Subcutaneous abdominal adipose tissue (tissue), 5 donors: ENCODE data around the gene ALDOA.

Experiments
- H3K27ac ChIP-seq: one replicate; pipeline ENCODE4 v1.7.0; 2013; ENCODE audit warnings: low read depth, mild to moderate bottlenecking, inconsistent platforms, low read length, moderate library complexity
- H3K27me3 ChIP-seq, 5 donors: one replicate each; pipeline ENCODE4 v1.7.0; 2013; ENCODE audit warnings: low read length in 5 of 5, inconsistent platforms in 1 of 5; ENCODE audit not compliant: control insufficient read depth in 5 of 5, insufficient read depth in 4 of 5
- H3K36me3 ChIP-seq, 5 donors: one replicate each; pipeline ENCODE4 v1.7.0; 2013; ENCODE audit warnings: low read length in 5 of 5; ENCODE audit not compliant: control insufficient read depth in 5 of 5, insufficient read depth in 5 of 5
- H3K4me1 ChIP-seq, 5 donors: one replicate each; pipeline ENCODE4 v1.7.0; 2013; ENCODE audit warnings: low read length in 5 of 5, mild to moderate bottlenecking in 3 of 5, moderate library complexity in 1 of 5; ENCODE audit not compliant: control insufficient read depth in 5 of 5, insufficient read depth in 5 of 5
- H3K4me3 ChIP-seq, 5 donors: one replicate each; pipeline ENCODE4 v1.7.0; 2013; ENCODE audit warnings: low read length in 5 of 5, low read depth in 1 of 5
- H3K9ac ChIP-seq, 5 donors: one replicate each; pipeline ENCODE4 v1.7.0; 2013; ENCODE audit warnings: low read length in 5 of 5, mild to moderate bottlenecking in 4 of 5, moderate library complexity in 3 of 5
- H3K9me3 ChIP-seq, 5 donors: one replicate each; pipeline ENCODE4 v1.7.0; 2013; ENCODE audit warnings: low read length in 5 of 5; ENCODE audit not compliant: control insufficient read depth in 5 of 5
- donor health status: healthy.
- donor health status: healthy.
- donor health status: healthy.
- donor health status: healthy.
- donor health status: healthy.

ALDOA gene

DNA sequence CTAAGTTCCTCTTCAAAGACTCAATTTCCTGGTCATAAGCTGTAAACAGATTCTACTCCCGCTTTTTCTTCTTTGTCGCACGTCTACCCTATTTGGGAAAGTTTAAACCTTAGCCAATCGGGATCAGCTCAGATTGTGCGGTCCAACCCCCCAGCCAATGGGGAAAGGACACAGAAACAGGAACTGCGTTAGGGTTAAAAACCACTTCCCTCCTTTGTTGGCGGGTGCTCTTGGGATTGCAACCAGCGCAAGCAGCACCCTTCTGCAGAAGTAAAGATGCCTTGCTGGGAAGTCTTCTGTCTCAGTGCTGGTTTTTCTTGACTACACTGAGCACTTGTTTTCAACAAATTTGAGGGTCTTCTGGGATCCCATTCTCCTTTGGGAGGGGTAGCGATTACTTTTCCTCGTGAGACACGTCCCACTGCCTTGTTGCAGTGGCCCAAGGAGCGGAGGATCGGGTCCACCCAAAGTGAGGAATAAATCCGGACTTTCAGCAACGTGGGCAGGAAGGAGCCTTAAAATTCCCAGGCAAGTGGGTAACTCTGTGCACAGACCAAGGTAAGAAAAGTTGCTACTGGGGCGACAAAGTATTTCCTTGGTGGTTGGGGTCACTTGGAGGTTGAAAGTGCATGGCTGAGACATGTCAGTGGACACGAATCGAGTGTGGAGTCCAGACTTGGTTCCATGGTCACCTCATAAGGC is 31.5 kb downstream of the ALDOA start:
- H3K36me3 ChIP-seq: peaks cover 3 to 16% (median 14%) of the 10 kb centered on the region in 5 donors
- peak overlapping the region; percentile 62 to 72 (median 65) for H3K4me3 ChIP-seq
- no peaks in the 10 kb centered on the region for H3K27me3 ChIP-seq
- peaks cover 3 to 15% (median 13%) of the 10 kb centered on the region in 5 donors for H3K9me3 ChIP-seq
- peaks cover 6 to 39% (median 33%) of the 10 kb centered on the region in 5 donors for H3K4me1 ChIP-seq
- peak overlapping the region in 3 of 5 donors; percentile 73 to 86 (median 76) for H3K9ac ChIP-seq
- H3K27ac ChIP-seq: peak overlapping the region; percentile 60

DNA sequence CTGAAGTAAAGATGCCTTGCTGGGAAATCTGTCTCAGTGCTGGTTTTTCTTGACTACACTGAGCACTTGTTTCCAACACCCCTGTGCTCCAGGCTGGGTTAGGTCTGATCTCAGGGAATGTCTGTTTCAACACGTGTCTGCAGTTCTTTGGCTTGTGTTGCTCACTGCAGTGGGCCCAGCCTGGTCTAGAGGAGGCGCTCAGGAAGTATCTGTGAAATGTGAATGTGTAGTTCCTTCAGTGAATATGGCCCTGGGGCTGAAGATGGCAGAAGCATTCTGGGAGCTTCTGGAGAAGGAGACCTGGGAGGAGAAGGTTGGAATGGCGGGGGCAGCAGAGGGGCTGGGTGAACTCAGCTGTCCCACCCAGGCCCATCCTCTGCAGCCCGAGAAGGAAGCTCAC is 38.5 kb downstream of the ALDOA start:
- Histone ChIP-seq H3K9me3 (no peaks in the 10 kb centered on the region), H3K36me3 (peaks cover 0 to 40% (median 30%) of the 10 kb centered on the region in 5 donors), H3K27me3 (no peaks in the 10 kb centered on the region), H3K9ac (no peak overlapping the region), H3K4me3 (no peak overlapping the region), H3K27ac (no peak overlapping the region), H3K4me1 (peaks cover 0 to 2% (median 0%) of the 10 kb centered on the region in 5 donors)

DNA sequence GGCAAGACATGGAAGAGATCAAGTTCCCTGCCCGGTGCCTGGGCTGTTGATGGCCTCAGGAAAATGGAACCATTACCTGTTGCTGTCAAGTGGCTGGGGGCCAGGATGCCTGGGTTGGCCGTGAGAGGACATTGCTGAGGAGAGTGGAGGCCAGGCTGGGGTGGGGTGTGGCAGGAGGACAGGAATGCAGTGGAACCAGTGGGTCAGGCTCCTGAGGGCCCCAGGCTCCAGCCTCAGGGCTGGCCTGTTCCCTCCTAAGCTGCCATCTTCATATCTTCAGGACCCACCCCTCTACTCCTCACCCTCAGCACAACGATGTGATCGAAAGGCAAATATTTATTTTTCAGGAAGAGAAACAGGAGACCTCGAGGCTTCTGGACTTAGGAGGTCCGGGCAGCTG is 38.9 kb downstream of the ALDOA start:
- H3K36me3 ChIP-seq: peaks cover 0 to 42% (median 30%) of the 10 kb centered on the region in 5 donors

DNA sequence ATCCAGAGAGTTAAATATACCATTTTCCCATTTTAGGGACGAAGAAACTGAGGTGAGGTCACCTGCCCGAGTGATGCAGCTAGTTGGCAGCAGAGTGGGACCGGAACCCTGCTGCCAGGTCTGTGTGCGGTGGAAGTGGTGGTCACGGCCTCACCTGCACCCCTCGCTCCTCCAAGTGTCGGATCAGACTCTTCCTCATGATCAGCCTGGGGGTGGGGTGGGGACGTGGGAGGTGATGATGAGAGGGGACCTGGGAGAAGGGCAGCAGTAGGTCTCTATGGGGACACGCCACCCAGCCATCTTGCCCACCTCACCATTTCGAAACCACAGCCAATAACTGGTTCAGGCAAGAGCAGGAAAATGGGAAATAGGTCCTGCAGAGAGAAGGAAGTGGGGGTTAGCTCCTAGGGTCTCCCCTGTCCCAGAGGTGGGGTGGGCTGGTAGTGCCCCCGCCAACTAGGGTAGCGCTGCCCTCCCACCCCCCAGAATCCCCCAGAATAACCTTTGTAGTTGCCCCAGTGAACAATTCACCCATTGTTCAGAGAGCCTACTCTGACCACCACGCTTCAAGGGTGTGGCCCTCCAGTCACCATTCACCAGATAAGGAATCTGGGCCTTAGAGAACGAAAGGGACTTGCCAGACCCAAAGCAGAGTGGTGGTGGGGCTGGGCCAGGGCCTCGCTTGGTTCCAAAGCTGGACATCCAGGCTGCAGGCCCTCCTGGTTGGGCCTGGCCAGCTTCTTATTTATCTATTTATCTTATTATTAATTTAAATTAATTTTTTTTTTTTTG is 42.7 kb downstream of the ALDOA start:
- Histone ChIP-seq H3K27me3 (no peaks in the 10 kb centered on the region), H3K36me3 (peaks cover 0 to 75% (median 51%) of the 10 kb centered on the region in 5 donors), H3K27ac (no peak overlapping the region), H3K4me1 (peaks cover 2 to 5% (median 4%) of the 10 kb centered on the region in 5 donors), H3K9me3 (no peaks in the 10 kb centered on the region), H3K9ac (no peak overlapping the region), H3K4me3 (no peak overlapping the region)

More for the DNA sequence above, 38.9 kb downstream of the ALDOA start:
- H3K4me3 ChIP-seq: no peak overlapping the region
- H3K27me3 ChIP-seq: no peaks in the 10 kb centered on the region
- H3K9me3 ChIP-seq: no peaks in the 10 kb centered on the region
- peaks cover 0 to 2% (median 0%) of the 10 kb centered on the region in 5 donors for H3K4me1 ChIP-seq
- no peak overlapping the region for H3K9ac ChIP-seq
- H3K27ac ChIP-seq: no peak overlapping the region

DNA sequence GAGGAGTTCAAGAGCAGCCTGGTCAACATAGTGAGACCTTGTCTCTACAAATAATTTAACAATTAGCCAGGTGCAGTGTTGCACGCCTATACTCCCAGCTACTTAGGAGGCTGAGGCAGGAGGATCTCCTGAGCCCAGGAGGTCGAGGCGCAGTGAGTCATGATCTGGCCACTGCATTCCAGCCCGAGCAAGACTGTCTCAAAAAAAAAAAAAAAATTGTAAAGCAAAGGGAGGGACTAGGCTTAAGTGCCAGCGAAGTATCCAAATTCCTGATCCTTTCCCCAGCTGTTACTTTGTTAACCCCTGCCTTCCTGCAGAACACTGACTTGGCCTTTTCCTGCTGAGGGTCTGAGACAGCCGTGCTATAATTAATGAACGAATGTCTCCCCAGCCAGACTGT is 45.1 kb downstream of the ALDOA start:
- Histone ChIP-seq H3K4me1 (peaks cover 2 to 28% (median 24%) of the 10 kb centered on the region in 5 donors), H3K4me3 (no peak overlapping the region), H3K9me3 (no peaks in the 10 kb centered on the region), H3K36me3 (peaks cover 0 to 84% (median 49%) of the 10 kb centered on the region in 5 donors), H3K27ac (no peak overlapping the region), H3K27me3 (no peaks in the 10 kb centered on the region), H3K9ac (no peak overlapping the region)

DNA sequence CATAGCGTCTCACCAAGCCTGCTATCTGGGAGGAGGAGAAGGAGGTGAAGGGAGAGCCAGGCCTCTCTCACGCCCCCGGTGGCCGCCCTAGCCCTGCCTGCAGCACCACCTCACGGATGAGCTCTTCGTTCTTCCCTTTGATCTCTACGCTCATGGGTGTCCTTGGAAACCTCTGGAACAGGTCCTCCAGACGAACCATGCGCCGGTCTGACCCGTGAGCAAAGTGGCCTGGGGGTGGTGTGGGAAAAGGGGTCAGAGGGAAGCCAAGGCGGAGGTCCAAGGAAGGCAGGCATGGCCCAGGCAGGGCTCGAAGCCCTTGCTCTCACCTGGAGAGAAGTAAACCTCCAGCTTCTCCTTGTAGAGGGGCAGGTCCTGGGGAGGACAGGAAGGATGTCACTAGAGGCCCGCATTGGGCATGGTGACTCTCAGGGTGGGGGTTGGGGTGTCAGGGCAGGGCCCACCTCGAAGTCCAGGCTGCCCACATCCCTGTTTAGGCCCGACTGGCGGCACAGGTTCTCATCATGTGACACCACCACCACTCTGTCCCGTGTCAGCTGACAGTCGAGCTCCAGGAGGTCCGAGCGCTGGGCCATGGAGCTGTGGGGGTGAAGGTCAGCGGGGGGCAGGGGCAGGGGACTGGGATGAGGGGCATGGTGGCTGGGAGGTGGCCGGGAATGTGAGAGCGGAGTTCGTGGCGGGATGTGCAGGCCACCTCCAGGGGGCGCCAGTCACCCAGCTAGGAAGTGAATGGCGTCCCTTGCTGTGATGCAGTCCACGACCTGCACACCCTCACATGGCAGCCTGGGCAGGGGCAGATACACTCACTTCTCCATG is 46.9 kb downstream of the ALDOA start:
- Histone ChIP-seq H3K9ac (no peak overlapping the region), H3K9me3 (no peaks in the 10 kb centered on the region), H3K4me3 (no peak overlapping the region), H3K4me1 (peaks cover 2 to 28% (median 24%) of the 10 kb centered on the region in 5 donors), H3K27ac (no peak overlapping the region), H3K36me3 (peaks cover 0 to 87% (median 55%) of the 10 kb centered on the region in 5 donors), H3K27me3 (no peaks in the 10 kb centered on the region)

DNA sequence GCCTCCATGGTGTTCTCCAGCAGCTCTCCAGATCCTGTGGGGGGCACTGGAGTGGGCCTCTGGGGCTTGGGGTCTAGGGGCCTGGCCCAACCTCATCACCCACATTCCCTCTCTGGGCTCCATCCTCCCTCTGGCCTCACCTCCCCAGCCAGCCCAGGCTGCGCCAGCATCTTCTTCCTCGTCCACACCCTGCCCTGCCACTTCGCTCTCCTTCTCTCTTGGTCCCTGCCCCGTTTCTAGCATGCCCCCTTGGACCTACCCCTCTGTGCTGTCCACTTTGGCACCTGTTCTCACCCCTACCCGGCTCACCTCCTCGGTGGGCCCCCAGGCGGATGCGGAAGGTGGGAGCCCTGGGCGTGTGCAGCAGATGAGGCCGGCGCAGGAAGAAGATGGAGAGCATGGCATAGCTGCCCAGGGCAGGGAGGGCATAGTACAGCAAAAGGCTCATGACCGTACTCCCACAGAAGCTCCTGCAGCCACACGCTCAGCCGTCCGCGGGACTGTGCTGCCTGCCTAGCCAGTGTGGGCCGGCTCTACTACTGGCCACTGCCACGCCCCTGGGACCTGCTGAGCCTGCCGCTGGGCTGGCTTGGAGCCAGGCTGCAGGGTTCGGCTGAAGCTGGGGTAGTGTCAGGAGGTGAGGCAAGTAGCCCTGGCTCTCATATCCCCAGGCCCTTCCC is 47.6 kb downstream of the ALDOA start, which contains the start of gene GDPD3:
Gene GDPD3 (minus strand): TSS at position 507 of the 680 bp plus-strand sequence. CDS start 59 bp downstream, at position 448.
- Histone ChIP-seq H3K4me3 (no peak within 1 kb of the TSS), H3K36me3 (peaks cover 0 to 87% (median 58%) of the 10 kb centered on the region in 5 donors), H3K27me3 (no peaks in the 10 kb centered on the region), H3K27ac (peak within 1 kb of the TSS; percentile 37), H3K4me1 (peaks cover 2 to 28% (median 24%) of the 10 kb centered on the region in 5 donors), H3K9me3 (no peaks in the 10 kb centered on the region), H3K9ac (peak within 1 kb of the TSS in 3 of 5 donors; percentile 13 to 35 (median 27))

DNA sequence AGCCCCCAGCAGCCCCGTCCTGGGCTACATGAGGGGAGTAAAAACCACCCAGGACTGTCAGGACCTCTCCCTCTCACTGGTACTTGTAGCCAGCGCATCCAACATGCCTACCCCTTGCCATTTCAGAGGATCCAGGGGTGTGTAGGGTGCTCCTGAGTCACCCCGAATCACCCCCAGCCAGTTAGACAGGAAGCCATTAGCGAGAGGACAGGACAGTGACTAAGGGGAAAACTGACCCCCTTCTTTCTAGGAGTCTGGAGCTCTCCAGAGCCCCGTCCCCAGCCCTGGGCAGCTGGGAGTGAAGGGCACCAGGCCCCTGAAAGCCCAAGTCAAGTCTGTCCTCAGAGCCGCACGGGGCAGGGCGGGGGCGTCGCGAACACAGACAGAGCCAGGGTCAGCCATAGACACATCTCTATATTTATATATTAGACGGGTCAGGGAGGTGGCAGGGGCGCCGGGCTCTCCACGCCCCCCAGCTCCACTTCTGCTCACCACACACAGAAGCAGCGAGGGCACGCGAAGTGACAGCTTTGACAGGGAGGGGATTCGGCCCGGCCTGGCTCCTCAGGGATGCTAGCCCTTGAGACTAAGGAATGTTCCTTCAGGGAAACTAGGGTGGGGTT is 48.3 kb downstream of the ALDOA start:
- Histone ChIP-seq H3K4me1 (peaks cover 2 to 28% (median 24%) of the 10 kb centered on the region in 5 donors), H3K9me3 (no peaks in the 10 kb centered on the region), H3K27ac (peak overlapping the region; percentile 37), H3K36me3 (peaks cover 0 to 90% (median 59%) of the 10 kb centered on the region in 5 donors), H3K27me3 (no peaks in the 10 kb centered on the region), H3K4me3 (no peak overlapping the region), H3K9ac (peak overlapping the region in 3 of 5 donors; percentile 13 to 35 (median 27))

DNA sequence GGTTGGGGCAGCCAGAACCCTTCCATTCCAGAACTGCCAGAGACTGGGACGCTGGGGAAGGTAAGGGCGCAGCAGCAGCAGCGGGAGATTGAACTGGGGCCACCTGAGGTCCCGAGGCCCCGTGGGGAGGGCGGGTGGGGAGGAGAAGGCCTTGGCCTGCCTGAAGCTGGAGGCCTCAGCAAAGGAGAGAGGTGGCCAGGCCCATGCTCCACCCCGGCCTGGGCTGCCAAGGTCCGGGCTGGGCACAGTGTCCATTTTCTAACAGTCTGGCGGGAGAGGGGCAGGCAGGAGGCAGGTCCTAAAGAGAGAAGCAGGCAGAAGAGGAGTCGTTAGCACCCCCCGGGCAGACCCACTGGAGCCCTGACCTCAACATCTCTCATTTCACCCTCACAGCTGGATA is 48.9 kb downstream of the ALDOA start:
- H3K9ac ChIP-seq: no peak overlapping the region
- H3K4me3 ChIP-seq: no peak overlapping the region
- H3K27ac ChIP-seq: no peak overlapping the region
- peaks cover 2 to 28% (median 24%) of the 10 kb centered on the region in 5 donors for H3K4me1 ChIP-seq
- no peaks in the 10 kb centered on the region for H3K27me3 ChIP-seq
- H3K9me3 ChIP-seq: no peaks in the 10 kb centered on the region
- peaks cover 4 to 94% (median 64%) of the 10 kb centered on the region in 5 donors for H3K36me3 ChIP-seq
